ENCODE measurements around the gene CDS2. TPM values are rescaled to one million over a fixed set of nuclear protein-coding genes. Genes with fewer than 3 reads are reported as not detected.

The CDS2 gene
- total RNA-seq, 4 donors from 2014 or later: 26.9 to 60.1 (median 30.3) TPM

- H3K27ac ChIP-seq: no peak overlapping the region
- intact Hi-C loops (cut with DNase I; ENCODE audit: low total_unique reads): no loop called here
- WGBS, 2 donors (ENCODE audit: low coverage in 1 of 2): 66 to 100% methylated on average over 1 to 4 of the region's 4 CpGs
- no peaks in the 10 kb centered on the region for H3K4me1 ChIP-seq
- in situ Hi-C loops (cut with MboI; ENCODE audit: low pct_ligation_motif_present in 1 of 4, low pct_unique_long_range_greater_than_20kb in 1 of 4, low sequenced_read_pairs in 3 of 4): loop anchor here in 1 of 4 donors (25.0 kb wide), 1 partner anchor 222 kb away; no protein-coding TSS in a partner anchor
- no peaks in the 10 kb centered on the region for H3K27me3 ChIP-seq
- H3K9me3 ChIP-seq: no peaks in the 10 kb centered on the region
- no peak for TF ChIP-seq EP300 (IDR thresholded peaks at IDR 0.05; ENCODE audit: low read depth)
- TF ChIP-seq CTCF (IDR thresholded peaks at IDR 0.05): no peak
- TF ChIP-seq POLR2AphosphoS5 (IDR thresholded peaks at IDR 0.05): no peak
- TF ChIP-seq POLR2A (IDR thresholded peaks at IDR 0.05): no peak
- H3K4me3 ChIP-seq: no peak overlapping the region
- no peaks in the 10 kb centered on the region for H3K36me3 ChIP-seq
- DNase-seq: no peak
These were observed 89.0 kb downstream of the CDS2 start for GRCh38 chr20:5215672-5216304.

GRCh38 chr20:5216663-5217062 lies 89.9 kb downstream of the CDS2 start:
- TF ChIP-seq POLR2AphosphoS5 (IDR thresholded peaks at IDR 0.05) (no peak), CTCF (IDR thresholded peaks at IDR 0.05) (no peak), EP300 (IDR thresholded peaks at IDR 0.05; ENCODE audit: low read depth) (no peak), POLR2A (IDR thresholded peaks at IDR 0.05) (no peak)
- DNase-seq: no peak
- H3K27me3 ChIP-seq: no peaks in the 10 kb centered on the region
- intact Hi-C loops (cut with DNase I; ENCODE audit: low total_unique reads) (no loop called here), in situ Hi-C loops (cut with MboI; ENCODE audit: low pct_ligation_motif_present in 1 of 4, low pct_unique_long_range_greater_than_20kb in 1 of 4, low sequenced_read_pairs in 3 of 4) (loop anchor here in 1 of 4 donors (25.0 kb wide), 1 partner anchor 221 kb away; no protein-coding TSS in a partner anchor)
- H3K4me1 ChIP-seq: no peaks in the 10 kb centered on the region
- H3K4me3 ChIP-seq: no peak overlapping the region
- no peaks in the 10 kb centered on the region for H3K9me3 ChIP-seq
- H3K36me3 ChIP-seq: no peaks in the 10 kb centered on the region
- no peak overlapping the region for H3K27ac ChIP-seq
- WGBS, 2 donors (ENCODE audit: low coverage in 1 of 2): 93% methylated on average over 3 of the region's 3 CpGs; no CpG with 5 or more reads in 1 of the 2 donors

GRCh38 chr20:5217616-5218015 lies 90.8 kb downstream of the CDS2 start:
- H3K4me3 ChIP-seq: no peak overlapping the region
- no peak for DNase-seq
- H3K27me3 ChIP-seq: no peaks in the 10 kb centered on the region
- H3K36me3 ChIP-seq: no peaks in the 10 kb centered on the region
- no peaks in the 10 kb centered on the region for H3K9me3 ChIP-seq
- WGBS, 2 donors (ENCODE audit: low coverage in 1 of 2): 91 to 92% methylated on average over 4 of the region's 4 CpGs
- in situ Hi-C loops (cut with MboI; ENCODE audit: low pct_ligation_motif_present in 1 of 4, low pct_unique_long_range_greater_than_20kb in 1 of 4, low sequenced_read_pairs in 3 of 4): loop anchor here in 1 of 4 donors (25.0 kb wide), 1 partner anchor 220 kb away; no protein-coding TSS in a partner anchor
- intact Hi-C loops (cut with DNase I; ENCODE audit: low total_unique reads): no loop called here
- H3K4me1 ChIP-seq: no peaks in the 10 kb centered on the region
- H3K27ac ChIP-seq: no peak overlapping the region
- TF ChIP-seq EP300 (IDR thresholded peaks at IDR 0.05; ENCODE audit: low read depth) (no peak), POLR2AphosphoS5 (IDR thresholded peaks at IDR 0.05) (no peak), POLR2A (IDR thresholded peaks at IDR 0.05) (no peak), CTCF (IDR thresholded peaks at IDR 0.05) (no peak)

GRCh38 chr20:5220321-5221060 lies 93.7 kb downstream of the CDS2 start:
- no peak for DNase-seq
- Histone ChIP-seq H3K9me3 (no peaks in the 10 kb centered on the region), H3K4me3 (no peak overlapping the region), H3K4me1 (no peaks in the 10 kb centered on the region), H3K27me3 (no peaks in the 10 kb centered on the region), H3K36me3 (no peaks in the 10 kb centered on the region), H3K27ac (no peak overlapping the region)
- TF ChIP-seq CTCF (IDR thresholded peaks at IDR 0.05) (no peak), POLR2AphosphoS5 (IDR thresholded peaks at IDR 0.05) (no peak), EP300 (IDR thresholded peaks at IDR 0.05; ENCODE audit: low read depth) (no peak), POLR2A (IDR thresholded peaks at IDR 0.05) (no peak)
- intact Hi-C loops (cut with DNase I; ENCODE audit: low total_unique reads): no loop called here
- WGBS, 2 donors (ENCODE audit: low coverage in 1 of 2): 67 to 80% methylated on average over 6 to 7 of the region's 7 CpGs
- in situ Hi-C loops (cut with MboI; ENCODE audit: low pct_ligation_motif_present in 1 of 4, low pct_unique_long_range_greater_than_20kb in 1 of 4, low sequenced_read_pairs in 3 of 4): loop anchor here in 1 of 4 donors (25.0 kb wide), 1 partner anchor 217 kb away; no protein-coding TSS in a partner anchor
